Measurements from ENCODE around the gene DENND1A. TPM values are rescaled to one million over a fixed set of nuclear protein-coding genes. Genes with fewer than 3 reads are reported as not detected.

DENND1A gene
- total and polyA plus RNA-seq, 4 donors = 7.9 to 22.0 (median 13.9) TPM

DNA sequence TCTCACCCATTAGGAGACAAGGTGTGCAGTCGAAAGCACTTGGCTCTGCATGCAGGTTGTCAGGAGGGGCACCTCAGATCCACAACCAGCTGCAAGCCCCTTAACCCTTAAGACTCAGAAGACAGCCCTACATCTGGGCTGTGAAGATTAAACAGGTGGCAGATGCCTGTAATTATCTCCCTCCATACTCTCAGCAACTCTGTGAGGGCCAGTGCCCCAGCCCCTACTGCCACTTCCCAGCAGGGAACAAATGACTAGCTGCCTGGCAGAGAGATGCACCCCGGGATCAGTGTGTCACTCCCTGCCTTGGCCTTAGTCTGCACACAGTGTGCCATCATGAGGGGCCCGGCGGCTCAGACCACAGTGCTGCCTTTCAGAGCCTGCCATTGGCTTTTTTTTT, 532.0 kb downstream of the DENND1A start:
- H3K9ac ChIP-seq (ENCODE audit: low read depth in 1 of 2, low read length in 2 of 2) = no peak overlapping the region
- no peak overlapping the region for H3K4me3 ChIP-seq (ENCODE audit: low read depth in 1 of 3, low read length in 3 of 3)
- no peak overlapping the region for H3K27ac ChIP-seq (ENCODE audit: low read depth in 1 of 2, low read length in 2 of 2)
- H3K36me3 ChIP-seq (ENCODE audit: control insufficient read depth in 4 of 4, insufficient read depth in 3 of 4, low read depth in 1 of 4, low read length in 3 of 4) = peaks cover 0 to 3% (median 0%) of the 10 kb centered on the region in 4 donors
- no peaks in the 10 kb centered on the region for H3K9me3 ChIP-seq (ENCODE audit: control insufficient read depth in 4 of 4, low read length in 3 of 4)
- 97% methylated on average over 4 of the region's 4 CpGs for WGBS
- DNase-seq (ENCODE audit: low spot score) = no peak
- H3K27me3 ChIP-seq (ENCODE audit: control insufficient read depth in 4 of 4, insufficient read depth in 4 of 4, low read length in 3 of 4) = no peaks in the 10 kb centered on the region
- no peak for TF ChIP-seq HNF4G (IDR thresholded peaks at IDR 0.05)
- TF ChIP-seq, protein P1, sequence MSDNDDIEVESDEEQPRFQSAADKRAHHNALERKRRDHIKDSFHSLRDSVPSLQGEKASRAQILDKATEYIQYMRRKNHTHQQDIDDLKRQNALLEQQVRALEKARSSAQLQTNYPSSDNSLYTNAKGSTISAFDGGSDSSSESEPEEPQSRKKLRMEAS (IDR thresholded peaks at IDR 0.05) = no peak
- no peak for TF ChIP-seq GABPA (IDR thresholded peaks at IDR 0.05 in 1 of 2, conservative IDR thresholded peaks at IDR 0.05 in 1 of 2)
- TF ChIP-seq FOXA2 (IDR thresholded peaks at IDR 0.05) = no peak
- no peak for TF ChIP-seq YY1 (IDR thresholded peaks at IDR 0.05)
- TF ChIP-seq, protein P2, sequence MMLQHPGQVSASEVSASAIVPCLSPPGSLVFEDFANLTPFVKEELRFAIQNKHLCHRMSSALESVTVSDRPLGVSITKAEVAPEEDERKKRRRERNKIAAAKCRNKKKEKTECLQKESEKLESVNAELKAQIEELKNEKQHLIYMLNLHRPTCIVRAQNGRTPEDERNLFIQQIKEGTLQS (IDR thresholded peaks at IDR 0.05) = no peak
- TF ChIP-seq, protein P3, sequence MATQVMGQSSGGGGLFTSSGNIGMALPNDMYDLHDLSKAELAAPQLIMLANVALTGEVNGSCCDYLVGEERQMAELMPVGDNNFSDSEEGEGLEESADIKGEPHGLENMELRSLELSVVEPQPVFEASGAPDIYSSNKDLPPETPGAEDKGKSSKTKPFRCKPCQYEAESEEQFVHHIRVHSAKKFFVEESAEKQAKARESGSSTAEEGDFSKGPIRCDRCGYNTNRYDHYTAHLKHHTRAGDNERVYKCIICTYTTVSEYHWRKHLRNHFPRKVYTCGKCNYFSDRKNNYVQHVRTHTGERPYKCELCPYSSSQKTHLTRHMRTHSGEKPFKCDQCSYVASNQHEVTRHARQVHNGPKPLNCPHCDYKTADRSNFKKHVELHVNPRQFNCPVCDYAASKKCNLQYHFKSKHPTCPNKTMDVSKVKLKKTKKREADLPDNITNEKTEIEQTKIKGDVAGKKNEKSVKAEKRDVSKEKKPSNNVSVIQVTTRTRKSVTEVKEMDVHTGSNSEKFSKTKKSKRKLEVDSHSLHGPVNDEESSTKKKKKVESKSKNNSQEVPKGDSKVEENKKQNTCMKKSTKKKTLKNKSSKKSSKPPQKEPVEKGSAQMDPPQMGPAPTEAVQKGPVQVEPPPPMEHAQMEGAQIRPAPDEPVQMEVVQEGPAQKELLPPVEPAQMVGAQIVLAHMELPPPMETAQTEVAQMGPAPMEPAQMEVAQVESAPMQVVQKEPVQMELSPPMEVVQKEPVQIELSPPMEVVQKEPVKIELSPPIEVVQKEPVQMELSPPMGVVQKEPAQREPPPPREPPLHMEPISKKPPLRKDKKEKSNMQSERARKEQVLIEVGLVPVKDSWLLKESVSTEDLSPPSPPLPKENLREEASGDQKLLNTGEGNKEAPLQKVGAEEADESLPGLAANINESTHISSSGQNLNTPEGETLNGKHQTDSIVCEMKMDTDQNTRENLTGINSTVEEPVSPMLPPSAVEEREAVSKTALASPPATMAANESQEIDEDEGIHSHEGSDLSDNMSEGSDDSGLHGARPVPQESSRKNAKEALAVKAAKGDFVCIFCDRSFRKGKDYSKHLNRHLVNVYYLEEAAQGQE (IDR thresholded peaks at IDR 0.05) = no peak
- no peak for TF ChIP-seq RAD21 (IDR thresholded peaks at IDR 0.05)
- H3K4me1 ChIP-seq (ENCODE audit: control insufficient read depth in 4 of 4, insufficient read depth in 4 of 4, low read length in 3 of 4) = no peaks in the 10 kb centered on the region

DNA sequence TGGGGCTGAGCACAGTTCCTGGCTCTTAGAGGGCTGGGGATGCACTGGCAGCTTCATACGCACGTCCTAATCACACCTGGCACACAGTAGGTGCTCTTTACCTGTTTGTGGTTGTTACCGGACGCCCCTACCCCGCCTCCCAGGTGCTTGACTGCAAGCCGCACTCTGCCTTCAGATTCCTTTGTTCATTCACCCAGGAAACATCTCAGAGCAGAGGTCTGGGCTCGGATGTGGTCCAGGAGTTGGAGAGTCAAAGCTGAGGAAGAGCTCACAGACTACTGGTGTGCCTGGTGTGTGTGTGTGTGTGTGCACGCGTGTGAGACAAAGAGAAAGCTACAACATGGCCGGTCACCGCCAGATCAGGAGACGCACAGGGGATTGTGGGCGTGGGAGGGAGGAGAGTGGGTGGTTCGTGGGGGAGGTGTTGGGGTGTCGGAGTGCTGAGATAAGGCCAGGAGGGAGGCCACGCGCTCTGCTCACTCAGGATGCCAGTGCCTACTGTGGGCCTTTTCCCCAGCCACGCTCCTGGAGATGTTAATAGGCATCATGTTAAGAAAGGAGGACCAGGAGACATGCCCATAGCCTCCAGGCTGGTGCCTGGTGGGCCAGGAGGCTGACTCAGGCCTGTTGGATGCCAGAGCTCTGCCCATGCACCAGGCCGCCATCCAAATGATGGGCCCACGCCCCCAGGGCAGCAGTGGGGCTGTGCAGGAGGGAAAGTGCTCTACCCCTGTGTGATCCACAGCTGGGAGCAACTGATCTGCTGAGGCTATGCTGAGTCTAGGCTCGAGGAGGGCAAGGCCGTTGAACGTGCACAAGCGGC, 534.0 kb downstream of the DENND1A start:
- TF ChIP-seq RXRA (IDR thresholded peaks at IDR 0.05) (no peak), GABPA (IDR thresholded peaks at IDR 0.05 in 1 of 2, conservative IDR thresholded peaks at IDR 0.05 in 1 of 2) (no peak), EGR1 (IDR thresholded peaks at IDR 0.05; ENCODE audit: low read depth in 2 of 2) (no peak), SP1 (IDR thresholded peaks at IDR 0.05) (no peak), TAF1 (conservative IDR thresholded peaks at IDR 0.05) (no peak), FOXA2 (IDR thresholded peaks at IDR 0.05) (no peak), RAD21 (IDR thresholded peaks at IDR 0.05) (no peak), HNF4G (IDR thresholded peaks at IDR 0.05) (no peak), JUND (IDR thresholded peaks at IDR 0.05) (no peak), NR2F2 (IDR thresholded peaks at IDR 0.05) (no peak), YY1 (IDR thresholded peaks at IDR 0.05) (no peak), HNF4A (conservative IDR thresholded peaks at IDR 0.05) (no peak), FOXA1 (IDR thresholded peaks at IDR 0.05) (no peak)
- TF ChIP-seq, protein P1 (IDR thresholded peaks at IDR 0.05) = no peak
- TF ChIP-seq, protein P3 (IDR thresholded peaks at IDR 0.05) = no peak
- TF ChIP-seq, protein P4, sequence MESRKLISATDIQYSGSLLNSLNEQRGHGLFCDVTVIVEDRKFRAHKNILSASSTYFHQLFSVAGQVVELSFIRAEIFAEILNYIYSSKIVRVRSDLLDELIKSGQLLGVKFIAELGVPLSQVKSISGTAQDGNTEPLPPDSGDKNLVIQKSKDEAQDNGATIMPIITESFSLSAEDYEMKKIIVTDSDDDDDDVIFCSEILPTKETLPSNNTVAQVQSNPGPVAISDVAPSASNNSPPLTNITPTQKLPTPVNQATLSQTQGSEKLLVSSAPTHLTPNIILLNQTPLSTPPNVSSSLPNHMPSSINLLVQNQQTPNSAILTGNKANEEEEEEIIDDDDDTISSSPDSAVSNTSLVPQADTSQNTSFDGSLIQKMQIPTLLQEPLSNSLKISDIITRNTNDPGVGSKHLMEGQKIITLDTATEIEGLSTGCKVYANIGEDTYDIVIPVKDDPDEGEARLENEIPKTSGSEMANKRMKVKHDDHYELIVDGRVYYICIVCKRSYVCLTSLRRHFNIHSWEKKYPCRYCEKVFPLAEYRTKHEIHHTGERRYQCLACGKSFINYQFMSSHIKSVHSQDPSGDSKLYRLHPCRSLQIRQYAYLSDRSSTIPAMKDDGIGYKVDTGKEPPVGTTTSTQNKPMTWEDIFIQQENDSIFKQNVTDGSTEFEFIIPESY (IDR thresholded peaks at IDR 0.05) = no peak
- TF ChIP-seq, protein P5, sequence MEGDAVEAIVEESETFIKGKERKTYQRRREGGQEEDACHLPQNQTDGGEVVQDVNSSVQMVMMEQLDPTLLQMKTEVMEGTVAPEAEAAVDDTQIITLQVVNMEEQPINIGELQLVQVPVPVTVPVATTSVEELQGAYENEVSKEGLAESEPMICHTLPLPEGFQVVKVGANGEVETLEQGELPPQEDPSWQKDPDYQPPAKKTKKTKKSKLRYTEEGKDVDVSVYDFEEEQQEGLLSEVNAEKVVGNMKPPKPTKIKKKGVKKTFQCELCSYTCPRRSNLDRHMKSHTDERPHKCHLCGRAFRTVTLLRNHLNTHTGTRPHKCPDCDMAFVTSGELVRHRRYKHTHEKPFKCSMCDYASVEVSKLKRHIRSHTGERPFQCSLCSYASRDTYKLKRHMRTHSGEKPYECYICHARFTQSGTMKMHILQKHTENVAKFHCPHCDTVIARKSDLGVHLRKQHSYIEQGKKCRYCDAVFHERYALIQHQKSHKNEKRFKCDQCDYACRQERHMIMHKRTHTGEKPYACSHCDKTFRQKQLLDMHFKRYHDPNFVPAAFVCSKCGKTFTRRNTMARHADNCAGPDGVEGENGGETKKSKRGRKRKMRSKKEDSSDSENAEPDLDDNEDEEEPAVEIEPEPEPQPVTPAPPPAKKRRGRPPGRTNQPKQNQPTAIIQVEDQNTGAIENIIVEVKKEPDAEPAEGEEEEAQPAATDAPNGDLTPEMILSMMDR (IDR thresholded peaks at IDR 0.05; ENCODE audit: low read depth, low read length, missing input control) = no peak
- TF ChIP-seq, protein P2 (IDR thresholded peaks at IDR 0.05) = no peak
- WGBS = 95% methylated on average over 24 of the region's 24 CpGs
- H3K4me3 ChIP-seq (ENCODE audit: low read depth in 1 of 3, low read length in 3 of 3) = no peak overlapping the region
- no peaks in the 10 kb centered on the region for H3K4me1 ChIP-seq (ENCODE audit: control insufficient read depth in 4 of 4, insufficient read depth in 4 of 4, low read length in 3 of 4)
- DNase-seq (ENCODE audit: low spot score) = peak; percentile 58
- no peaks in the 10 kb centered on the region for H3K27me3 ChIP-seq (ENCODE audit: control insufficient read depth in 4 of 4, insufficient read depth in 4 of 4, low read length in 3 of 4)
- no peaks in the 10 kb centered on the region for H3K36me3 ChIP-seq (ENCODE audit: control insufficient read depth in 4 of 4, insufficient read depth in 3 of 4, low read depth in 1 of 4, low read length in 3 of 4)
- H3K27ac ChIP-seq (ENCODE audit: low read depth in 1 of 2, low read length in 2 of 2) = no peak overlapping the region
- no peak overlapping the region for H3K9ac ChIP-seq (ENCODE audit: low read depth in 1 of 2, low read length in 2 of 2)
- no peaks in the 10 kb centered on the region for H3K9me3 ChIP-seq (ENCODE audit: control insufficient read depth in 4 of 4, low read length in 3 of 4)
